SH-SY5Y (cell line): Measurements from ENCODE around the gene MYPN.

Source experiments
- GATA2 ChIP-seq: IDR thresholded peaks from 2 replicates; pipeline ENCODE4 v1.6.1; 2011; ENCODE audit warnings: mild to moderate bottlenecking, low read depth, low read length
- GATA3 ChIP-seq: IDR thresholded peaks from 2 replicates; pipeline ENCODE4 v1.6.1; 2011; ENCODE audit warnings: low read depth, mild to moderate bottlenecking, low read length, moderate library complexity

MYPN gene

GRCh38 chr10:68212721-68213352 lies 103.5 kb downstream of the MYPN start:
- no peak for TF ChIP-seq GATA3
- TF ChIP-seq GATA2 = no peak

- TF ChIP-seq GATA2 = no peak
- TF ChIP-seq GATA3 = no peak
Observed at GRCh38 chr10:68218786-68219185, 109.5 kb downstream of the MYPN start.

- TF ChIP-seq GATA2 = no peak
- no peak for TF ChIP-seq GATA3
Observed at GRCh38 chr10:68221196-68221595, 111.9 kb downstream of the MYPN start.

- TF ChIP-seq GATA2 (no peak), GATA3 (no peak)
Observed at GRCh38 chr10:68222391-68222790, 113.1 kb downstream of the MYPN start.

- TF ChIP-seq GATA3 (no peak), GATA2 (no peak)
Observed at GRCh38 chr10:68223535-68224165, 114.4 kb downstream of the MYPN start.

- TF ChIP-seq GATA3 = no peak
- no peak for TF ChIP-seq GATA2
Observed at GRCh38 chr10:68224810-68225209, 115.5 kb downstream of the MYPN start.

- TF ChIP-seq GATA3 = no peak
- no peak for TF ChIP-seq GATA2
Observed at GRCh38 chr10:68230268-68230667, 121.0 kb downstream of the MYPN start.

- TF ChIP-seq GATA3 = no peak
- no peak for TF ChIP-seq GATA2
Observed at GRCh38 chr10:68231106-68231816, 122.0 kb downstream of the MYPN start.

GRCh38 chr10:68231817-68232251 lies 122.5 kb downstream of the MYPN start, which contains the start of gene ATOH7:
ATOH7 (minus strand) TSS chr10:68232113; CDS start chr10:68231677, 436 bp downstream.
- TF ChIP-seq GATA3 (no peak), GATA2 (no peak)

- TF ChIP-seq GATA3 = no peak
- TF ChIP-seq GATA2 = no peak
Observed at GRCh38 chr10:68233046-68233445, 123.8 kb downstream of the MYPN start.

GRCh38 chr10:68235111-68235510 lies 125.8 kb downstream of the MYPN start:
- TF ChIP-seq GATA3 = no peak
- no peak for TF ChIP-seq GATA2

- TF ChIP-seq GATA2 (no peak; the same call in 1 of the 2 replicates), GATA3 (no peak)
Observed at GRCh38 chr10:68235581-68235980, 126.3 kb downstream of the MYPN start.

- TF ChIP-seq GATA3 = no peak
- TF ChIP-seq GATA2 = no peak
Observed at GRCh38 chr10:68237173-68237572, 127.9 kb downstream of the MYPN start.

- TF ChIP-seq GATA3 (no peak), GATA2 (no peak)
Observed at GRCh38 chr10:68238371-68238770, 129.1 kb downstream of the MYPN start.

- no peak for TF ChIP-seq GATA2
- no peak for TF ChIP-seq GATA3
Observed at GRCh38 chr10:68239069-68239468, 129.8 kb downstream of the MYPN start.
